Activated CD4-positive, CD25-positive, alpha-beta regulatory T cell treated with anti-CD3 and anti-CD28 coated beads, Interleukin-2, amount 50 U/mL, for 24 hours (primary cell): ENCODE data around the gene HMCES.
"Not testable (repeated sequence)": the region's sequence is repeated elsewhere in the genome, so short reads cannot be mapped to it uniquely, and the experiment has no call there.

Experiments used
- ATAC-seq, 2 donors: fragments of 150-1000 bp; cut with Tn5 transposase; one replicate each; pipeline ENCODE4 v1.10.0; 2021; ENCODE audit warnings: mild to moderate bottlenecking in 1 of 2, moderate library complexity in 1 of 2

Gene HMCES

DNA sequence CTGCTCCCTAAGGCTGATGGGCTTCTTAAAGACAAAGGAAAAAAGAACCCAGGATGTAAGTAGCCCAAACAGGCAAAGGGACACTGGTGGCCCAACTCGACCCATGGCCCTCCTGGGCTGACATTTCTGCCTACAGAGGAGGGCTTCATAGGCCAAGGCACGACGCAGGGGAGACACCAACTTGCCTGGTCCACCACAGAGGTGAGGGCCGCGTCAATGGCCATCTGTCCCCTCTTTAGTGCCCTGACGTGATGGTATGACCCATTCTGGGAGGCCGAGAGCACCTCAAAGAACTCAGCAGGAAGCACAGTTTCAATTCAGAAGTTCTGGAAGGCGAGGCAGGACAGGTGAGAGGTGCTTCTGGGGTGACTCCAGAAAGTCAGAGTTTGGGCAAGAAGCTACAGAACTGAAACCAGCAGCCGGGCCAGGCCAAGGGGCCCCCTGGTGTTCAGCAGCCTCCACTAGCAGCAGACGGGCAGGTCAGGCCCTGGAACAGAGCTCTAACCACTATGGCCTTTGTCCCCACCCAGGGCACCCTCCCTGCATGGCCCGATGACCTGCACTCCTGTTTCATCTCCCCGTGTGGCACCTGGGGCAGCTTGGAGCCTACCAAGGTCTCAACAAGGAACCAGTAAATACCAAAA is 45.1 kb downstream of the HMCES start:
- ATAC-seq: no peak

DNA sequence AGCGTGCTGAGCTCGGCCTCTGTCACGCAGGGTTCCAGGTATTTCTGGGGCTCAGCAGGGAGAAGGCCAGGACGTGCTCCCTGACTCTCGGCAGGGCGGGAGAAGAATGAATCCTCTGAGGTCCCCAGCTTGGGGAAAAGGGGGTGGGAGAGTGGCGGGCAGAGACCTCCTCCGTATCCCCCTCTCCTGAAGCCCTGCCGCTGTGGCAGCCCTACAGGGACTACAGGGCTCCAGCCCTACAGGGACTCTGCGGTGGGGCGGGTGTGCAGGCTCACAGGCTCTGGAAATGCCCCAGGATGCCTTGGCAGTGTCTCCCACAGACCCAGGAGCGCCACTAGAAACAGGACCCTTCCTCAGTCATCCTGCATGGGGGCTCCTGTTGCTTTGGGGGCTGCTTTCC is 46.2 kb downstream of the HMCES start:
- no peak for ATAC-seq

DNA sequence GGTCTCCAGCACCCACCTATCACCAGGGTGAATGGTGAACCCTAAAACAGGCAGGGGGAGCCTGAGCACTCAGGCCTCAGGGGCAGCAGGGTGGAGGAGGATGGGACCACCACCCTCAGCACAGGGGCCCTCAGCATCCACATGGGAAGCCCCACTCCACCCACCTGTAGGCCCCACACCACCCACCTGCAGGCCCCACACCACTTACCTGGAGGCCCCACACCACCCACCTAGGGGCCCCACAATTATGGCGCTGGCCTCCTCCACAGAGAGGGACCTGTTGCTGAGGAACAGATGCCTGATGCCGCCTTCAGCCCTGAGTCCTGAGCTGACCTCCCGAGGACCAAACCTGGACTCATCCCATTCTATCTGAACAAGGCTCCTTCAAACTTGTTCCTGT is 46.7 kb downstream of the HMCES start:
- no peak for ATAC-seq

GRCh38 chr3:129326138-129326537 is 47.5 kb downstream of the HMCES start:
- no peak for ATAC-seq

GRCh38 chr3:129326595-129326994 is 47.9 kb downstream of the HMCES start:
- no peak for ATAC-seq

GRCh38 chr3:129327510-129327909 is 48.8 kb downstream of the HMCES start:
- no peak for ATAC-seq

DNA sequence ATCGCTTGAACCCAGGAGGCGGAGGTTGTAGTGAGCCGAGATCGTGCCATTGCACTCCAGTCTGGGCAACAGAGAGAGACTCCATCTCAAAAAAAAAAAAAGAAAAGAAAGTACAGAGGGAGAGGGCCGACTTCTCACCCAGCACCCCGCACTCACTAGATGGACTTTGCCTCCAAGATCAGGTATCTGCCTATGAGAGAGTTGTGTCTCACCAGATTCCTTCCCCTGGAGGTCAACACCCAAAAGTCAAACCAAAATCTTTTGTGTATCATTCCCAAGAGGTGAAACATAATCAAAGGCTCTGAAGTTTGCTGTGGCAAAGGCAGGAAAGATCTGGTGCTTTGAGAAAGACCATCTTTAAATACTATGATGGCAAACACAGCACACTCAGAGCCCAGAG is 51.2 kb downstream of the HMCES start:
- no peak for ATAC-seq

- ATAC-seq: no peak
These were observed 51.7 kb downstream of the HMCES start for GRCh38 chr3:129330409-129330808.

DNA sequence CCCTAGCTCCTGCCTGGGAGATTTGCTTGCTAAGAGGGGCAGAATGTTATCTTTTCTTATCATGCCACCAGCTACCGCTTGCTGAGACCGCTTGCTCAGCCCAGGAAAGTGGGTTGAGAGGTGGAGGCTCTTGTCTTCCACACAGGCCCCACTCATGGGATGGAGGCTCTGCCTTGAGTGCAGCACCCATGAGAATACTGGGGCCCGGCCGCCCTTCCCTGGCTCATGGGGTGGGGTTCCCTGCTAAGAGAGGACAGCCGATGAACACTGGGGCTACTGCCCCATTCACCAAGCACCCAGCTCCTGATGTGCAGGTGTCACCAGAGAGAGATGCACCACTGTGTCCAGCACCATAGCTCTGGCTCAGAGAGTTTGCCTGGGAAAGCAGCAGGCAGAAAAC is 55.2 kb downstream of the HMCES start:
- no peak for ATAC-seq

DNA sequence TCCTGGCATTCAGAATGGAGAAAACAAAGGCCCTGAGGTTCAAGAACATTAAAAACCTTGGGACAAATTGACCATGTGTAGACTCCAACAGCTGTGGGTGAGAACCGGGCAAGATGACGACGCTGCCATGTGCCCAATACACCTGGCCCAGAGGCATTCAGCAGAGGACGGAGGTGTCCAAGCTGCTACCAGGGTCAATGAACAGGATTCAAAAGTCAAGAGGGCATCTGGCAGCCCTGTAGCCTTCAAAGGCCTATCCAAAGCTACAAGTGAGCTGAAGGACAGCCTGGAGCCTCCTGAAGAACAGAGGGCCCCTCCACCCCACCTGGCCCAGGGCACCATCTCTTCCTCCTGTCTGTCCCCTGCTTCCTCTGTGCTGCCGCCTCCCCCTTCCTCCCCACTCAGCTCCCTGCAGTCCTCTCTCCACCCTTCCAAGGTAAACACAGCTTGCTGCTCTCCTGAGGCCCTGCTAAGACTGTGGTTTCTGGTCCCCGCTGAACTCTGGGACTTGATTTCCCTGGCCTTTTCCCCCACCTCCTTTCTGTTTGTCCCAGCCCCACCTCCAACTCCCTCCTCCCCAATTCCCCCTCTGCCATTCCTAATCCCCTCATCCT is 57.5 kb downstream of the HMCES start:
- ATAC-seq: no peak

- not testable (repeated sequence) for ATAC-seq
These were observed 59.0 kb downstream of the HMCES start for GRCh38 chr3:129337719-129338118.

- not testable (repeated sequence) for ATAC-seq
These were observed 60.5 kb downstream of the HMCES start for GRCh38 chr3:129339186-129339585.

DNA sequence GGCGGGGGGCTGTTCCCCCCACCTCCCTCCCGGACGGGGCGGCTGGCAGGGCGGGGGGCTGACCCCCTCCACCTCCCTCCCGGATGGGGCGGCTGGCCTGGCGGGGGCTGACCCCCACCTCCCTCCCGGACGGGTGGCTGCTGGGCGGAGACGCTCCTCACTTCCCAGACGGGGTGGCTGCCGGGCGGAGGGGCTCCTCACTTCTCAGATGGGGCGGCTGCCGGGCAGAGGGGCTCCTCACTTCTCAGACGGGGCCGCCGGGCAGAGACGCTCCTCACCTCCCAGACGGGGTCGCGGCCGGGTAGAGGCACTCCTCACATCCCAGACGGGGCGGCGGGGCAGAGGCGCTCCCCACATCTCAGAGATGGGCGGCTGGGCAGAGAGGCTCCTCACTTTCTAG is 61.2 kb downstream of the HMCES start:
- not testable (repeated sequence) for ATAC-seq

GRCh38 chr3:129341331-129342141 is 62.9 kb downstream of the HMCES start:
- no peak for ATAC-seq

DNA sequence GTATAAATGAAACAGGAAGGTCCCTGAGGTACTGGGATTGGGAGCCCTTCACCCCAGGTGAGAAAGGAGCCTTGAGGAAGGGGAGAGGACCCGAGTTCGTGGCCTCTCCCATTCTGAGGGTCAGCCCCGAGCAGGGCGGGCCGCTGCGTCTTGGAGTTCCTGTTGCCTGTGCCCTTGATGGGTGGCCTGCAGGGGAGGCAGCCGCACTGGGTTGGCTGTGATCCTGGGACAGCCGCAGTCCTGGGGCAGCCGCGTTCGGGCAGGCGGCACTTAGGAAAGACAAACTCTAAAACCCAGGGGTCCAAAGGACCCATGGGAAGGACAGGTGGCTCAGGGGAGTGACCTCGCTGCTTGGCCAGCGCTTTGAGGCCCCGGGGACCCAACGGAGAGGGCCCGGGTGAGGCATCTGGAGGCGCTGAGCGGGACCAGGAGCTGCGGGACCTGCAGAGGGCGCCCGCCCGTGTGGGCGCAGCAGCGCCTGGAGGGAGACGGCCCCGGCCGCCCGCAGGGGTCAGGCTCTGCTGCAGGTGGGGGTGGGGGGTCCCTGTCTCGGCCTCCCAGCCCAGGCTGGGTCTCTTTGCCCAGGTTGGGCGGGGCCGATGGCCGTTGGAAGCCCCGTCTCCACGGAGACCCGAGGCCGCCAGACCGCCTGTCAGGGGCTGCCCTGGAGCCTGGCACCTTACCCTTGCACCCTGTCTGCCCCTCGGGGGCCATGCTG is 65.1 kb downstream of the HMCES start:
- ATAC-seq: peak; percentile 58 to 61

GRCh38 chr3:129344540-129345220 is 66.0 kb downstream of the HMCES start:
- ATAC-seq: no peak

- no peak for ATAC-seq
These were observed 66.6 kb downstream of the HMCES start for GRCh38 chr3:129345281-129345680.

- no peak for ATAC-seq
These were observed 67.3 kb downstream of the HMCES start for GRCh38 chr3:129345971-129346370.

GRCh38 chr3:129346695-129347457 is 68.2 kb downstream of the HMCES start:
- no peak for ATAC-seq

DNA sequence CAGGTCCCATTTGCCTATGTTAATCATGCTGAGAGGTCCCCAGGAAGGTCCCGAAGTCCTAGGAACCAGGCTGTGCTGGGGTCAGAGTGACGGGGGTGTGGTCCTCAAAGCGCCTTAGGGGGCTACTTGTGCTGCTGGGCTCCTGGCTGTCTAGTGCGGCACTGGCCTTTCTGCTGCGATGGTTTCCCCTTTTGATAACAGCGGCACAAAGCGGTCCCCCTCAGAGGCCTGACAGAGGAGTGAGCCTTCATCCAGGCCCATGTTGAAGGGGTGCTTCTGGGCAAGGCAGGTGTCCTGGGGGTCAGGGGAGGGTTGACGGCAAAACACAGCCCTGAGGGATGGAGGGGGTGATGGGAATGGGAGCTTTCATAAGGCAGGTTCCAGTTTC is 68.8 kb downstream of the HMCES start:
- ATAC-seq: no peak

DNA sequence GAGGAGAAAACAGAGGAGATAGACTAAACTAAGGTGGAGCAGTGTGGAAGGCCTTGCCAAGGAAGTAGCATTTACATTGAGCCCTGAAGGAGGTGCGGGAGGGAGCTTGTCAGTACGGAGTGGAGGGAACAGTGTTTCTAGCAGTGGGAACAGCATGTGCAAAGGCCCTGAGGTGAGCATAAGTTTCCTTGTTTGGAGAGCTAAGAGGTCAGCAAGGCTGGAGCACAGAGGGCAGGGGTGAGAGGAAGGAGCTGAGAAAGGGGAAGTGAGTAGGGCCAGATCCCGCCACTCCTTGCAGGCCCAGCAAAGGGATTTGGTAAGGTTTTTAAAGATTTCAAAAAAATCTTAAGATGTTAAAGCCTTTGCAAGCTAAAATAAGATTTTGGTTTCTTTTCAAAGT is 70.1 kb downstream of the HMCES start:
- no peak for ATAC-seq

GRCh38 chr3:129349169-129349568 is 70.5 kb downstream of the HMCES start:
- ATAC-seq: not testable (repeated sequence)
